CMK (cell line): ENCODE data around the gene ELP1.

Experiments used
- DNase-seq: peaks from one replicate; pipeline ENCODE4 v3.0.0-alpha.2; 2010; ENCODE audit warnings: low read depth

The ELP1 gene

GRCh38 chr9:108883085-108883484, 50.8 kb downstream of the ELP1 start:
- no peak for DNase-seq

- no peak for DNase-seq
Measured at GRCh38 chr9:108882052-108882888, 51.7 kb downstream of the ELP1 start.

- no peak for DNase-seq
Measured at GRCh38 chr9:108880738-108881316, 53.1 kb downstream of the ELP1 start.

- DNase-seq: no peak
Measured at GRCh38 chr9:108877524-108877923, 56.4 kb downstream of the ELP1 start.

- no peak for DNase-seq
Measured at GRCh38 chr9:108876425-108876824, 57.5 kb downstream of the ELP1 start.

GRCh38 chr9:108874058-108874788, 59.7 kb downstream of the ELP1 start:
- no peak for DNase-seq

- no peak for DNase-seq
Measured at GRCh38 chr9:108869092-108869725, 64.7 kb downstream of the ELP1 start.

- no peak for DNase-seq
Measured at GRCh38 chr9:108867829-108868228, 66.1 kb downstream of the ELP1 start.

GRCh38 chr9:108867116-108867515, 66.8 kb downstream of the ELP1 start:
- no peak for DNase-seq

GRCh38 chr9:108866001-108866420, 67.9 kb downstream of the ELP1 start:
- DNase-seq: no peak

- no peak for DNase-seq
Measured at GRCh38 chr9:108865037-108865436, 68.9 kb downstream of the ELP1 start.

GRCh38 chr9:108864446-108864845, 69.5 kb downstream of the ELP1 start:
- no peak for DNase-seq

GRCh38 chr9:108863891-108864290, 70.0 kb downstream of the ELP1 start:
- DNase-seq: no peak

GRCh38 chr9:108861997-108862396, 71.9 kb downstream of the ELP1 start, which contains the start of gene ACTL7A:
Gene ACTL7A (plus strand): TSS chr9:108862266. CDS start chr9:108862323, 57 bp downstream.
- no peak for DNase-seq

GRCh38 chr9:108861464-108861863, 72.5 kb downstream of the ELP1 start:
- DNase-seq: no peak

- DNase-seq: no peak
Measured at GRCh38 chr9:108860764-108861163, 73.2 kb downstream of the ELP1 start.

GRCh38 chr9:108860354-108860753, 73.6 kb downstream of the ELP1 start:
- no peak for DNase-seq

- DNase-seq: no peak
Measured at GRCh38 chr9:108859459-108860114, 74.3 kb downstream of the ELP1 start.

GRCh38 chr9:108857572-108857971, 76.4 kb downstream of the ELP1 start:
- no peak for DNase-seq

- no peak for DNase-seq
Measured at GRCh38 chr9:108855888-108856287, 78.0 kb downstream of the ELP1 start, which contains the start of gene ACTL7B. Gene ACTL7B (minus strand): TSS chr9:108855986. CDS start chr9:108855930, 56 bp downstream.

GRCh38 chr9:108855529-108855886, 78.4 kb downstream of the ELP1 start:
- no peak for DNase-seq
